GM12873 (cell line): Measurements from ENCODE around the gene ERN1.

Experiments
- TF ChIP-seq, protein P1 (sequence below): IDR thresholded peaks from 2 replicates; pipeline ENCODE4 v1.5.1; 2012; ENCODE audit warnings: low read depth, mild to moderate bottlenecking, moderate library complexity, low read length, control low read depth; ENCODE audit not compliant: insufficient read depth; ENCODE audit errors: missing control alignments

Gene ERN1

DNA sequence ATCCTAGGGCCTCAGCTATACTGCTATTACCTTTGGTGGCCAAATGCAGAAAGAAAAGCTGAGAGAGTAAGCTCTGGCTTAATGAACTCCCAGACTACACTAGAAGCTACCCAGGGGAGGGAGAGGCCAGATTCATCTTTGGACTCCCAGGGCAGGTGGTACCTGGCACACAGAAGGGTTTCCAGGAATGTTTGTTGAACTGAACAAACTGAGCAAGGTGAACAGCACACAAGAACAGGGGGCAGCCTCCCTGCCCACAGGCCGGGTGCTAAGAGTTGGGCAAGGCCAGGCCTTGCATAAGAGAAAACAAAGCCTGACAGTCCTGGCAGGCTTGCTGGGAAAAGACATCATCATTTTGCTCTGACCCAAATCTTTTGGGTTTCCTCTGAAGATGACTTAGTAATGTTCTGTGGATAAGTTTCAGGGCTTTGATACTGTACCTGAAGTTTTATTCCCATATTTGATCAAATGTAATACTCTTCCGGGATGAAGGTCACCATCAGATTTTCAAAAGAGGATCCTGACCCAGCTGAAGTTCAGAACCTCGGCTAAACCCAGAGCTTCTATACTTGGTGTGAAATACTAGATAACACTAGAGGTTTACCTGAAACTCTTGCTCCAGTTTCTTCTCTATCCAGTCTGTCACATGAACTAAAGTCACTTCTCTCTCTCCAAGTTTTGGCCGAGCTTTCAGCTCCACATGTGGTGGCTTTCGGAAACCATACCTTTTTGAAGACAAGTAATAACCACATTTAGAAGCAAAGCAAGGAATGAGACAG, 20.5 kb upstream of the ERN1 start:
- TF ChIP-seq, protein P1, sequence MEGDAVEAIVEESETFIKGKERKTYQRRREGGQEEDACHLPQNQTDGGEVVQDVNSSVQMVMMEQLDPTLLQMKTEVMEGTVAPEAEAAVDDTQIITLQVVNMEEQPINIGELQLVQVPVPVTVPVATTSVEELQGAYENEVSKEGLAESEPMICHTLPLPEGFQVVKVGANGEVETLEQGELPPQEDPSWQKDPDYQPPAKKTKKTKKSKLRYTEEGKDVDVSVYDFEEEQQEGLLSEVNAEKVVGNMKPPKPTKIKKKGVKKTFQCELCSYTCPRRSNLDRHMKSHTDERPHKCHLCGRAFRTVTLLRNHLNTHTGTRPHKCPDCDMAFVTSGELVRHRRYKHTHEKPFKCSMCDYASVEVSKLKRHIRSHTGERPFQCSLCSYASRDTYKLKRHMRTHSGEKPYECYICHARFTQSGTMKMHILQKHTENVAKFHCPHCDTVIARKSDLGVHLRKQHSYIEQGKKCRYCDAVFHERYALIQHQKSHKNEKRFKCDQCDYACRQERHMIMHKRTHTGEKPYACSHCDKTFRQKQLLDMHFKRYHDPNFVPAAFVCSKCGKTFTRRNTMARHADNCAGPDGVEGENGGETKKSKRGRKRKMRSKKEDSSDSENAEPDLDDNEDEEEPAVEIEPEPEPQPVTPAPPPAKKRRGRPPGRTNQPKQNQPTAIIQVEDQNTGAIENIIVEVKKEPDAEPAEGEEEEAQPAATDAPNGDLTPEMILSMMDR: no peak

DNA sequence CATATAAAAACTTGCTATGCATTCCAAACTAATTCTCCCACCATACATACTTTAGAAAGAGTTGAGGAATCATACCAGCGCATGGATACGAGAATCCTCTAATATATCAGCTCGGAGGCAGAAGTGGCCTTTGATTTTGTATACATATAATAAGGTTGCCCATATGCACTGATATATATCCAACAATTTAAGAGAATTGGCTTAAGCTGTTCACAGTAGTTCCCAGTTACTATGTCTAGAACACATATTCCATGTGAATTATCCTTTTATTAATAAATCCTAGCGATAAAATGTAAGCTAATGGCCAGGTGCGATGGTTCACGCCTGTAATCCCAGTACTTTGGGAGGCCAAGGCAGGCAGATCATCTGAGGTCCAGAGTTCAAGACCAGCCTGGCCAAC, 19.3 kb upstream of the ERN1 start:
- TF ChIP-seq, protein P1: no peak

DNA sequence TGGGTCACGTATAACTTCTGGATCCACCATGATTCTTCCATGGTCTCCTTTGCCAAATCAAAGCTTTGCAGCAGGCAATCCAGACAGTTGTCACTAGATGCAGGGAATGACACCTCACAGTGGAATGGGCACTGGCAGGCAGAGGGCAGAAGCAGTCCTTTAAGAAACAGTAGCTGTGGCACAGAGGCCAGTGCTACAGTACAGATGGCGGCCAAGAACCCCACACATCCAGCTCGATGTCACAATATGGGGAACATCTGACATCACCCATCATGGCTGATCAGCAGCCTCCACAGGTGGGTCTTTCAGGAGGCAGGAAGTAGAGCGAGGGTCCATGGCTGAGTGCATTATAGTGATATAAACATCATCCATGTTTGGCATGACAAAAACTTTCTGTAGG, 18.8 kb upstream of the ERN1 start:
- TF ChIP-seq, protein P1: no peak

DNA sequence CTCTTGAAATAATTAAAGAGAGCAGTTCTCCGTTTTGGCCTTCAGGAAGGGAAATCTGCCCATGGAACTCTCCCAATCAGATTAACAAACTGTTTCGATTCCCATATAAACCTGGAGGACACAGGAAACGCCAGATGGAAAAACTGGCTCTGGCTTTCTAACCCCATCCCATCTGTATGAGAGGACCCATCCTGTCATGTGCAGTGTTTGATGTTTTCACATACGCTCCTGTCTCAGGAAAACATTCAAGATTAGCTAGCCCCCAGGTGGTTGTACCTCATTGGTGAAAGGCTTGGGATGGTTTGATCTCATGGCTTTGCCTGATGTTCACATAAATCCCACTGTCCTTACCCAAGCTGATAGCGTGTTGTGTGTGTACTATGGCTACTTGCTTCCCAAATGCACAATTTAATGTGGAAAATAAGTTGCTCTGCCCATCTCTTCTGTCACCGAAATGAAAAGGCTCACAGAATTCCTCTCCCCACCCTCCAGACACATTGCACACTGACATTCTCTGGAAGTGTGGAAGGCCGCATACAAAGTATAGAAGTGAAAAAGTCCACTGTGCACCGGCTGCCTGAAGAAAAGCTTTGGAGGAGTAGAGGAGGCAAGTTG, 18.2 kb upstream of the ERN1 start:
- TF ChIP-seq, protein P1: no peak

DNA sequence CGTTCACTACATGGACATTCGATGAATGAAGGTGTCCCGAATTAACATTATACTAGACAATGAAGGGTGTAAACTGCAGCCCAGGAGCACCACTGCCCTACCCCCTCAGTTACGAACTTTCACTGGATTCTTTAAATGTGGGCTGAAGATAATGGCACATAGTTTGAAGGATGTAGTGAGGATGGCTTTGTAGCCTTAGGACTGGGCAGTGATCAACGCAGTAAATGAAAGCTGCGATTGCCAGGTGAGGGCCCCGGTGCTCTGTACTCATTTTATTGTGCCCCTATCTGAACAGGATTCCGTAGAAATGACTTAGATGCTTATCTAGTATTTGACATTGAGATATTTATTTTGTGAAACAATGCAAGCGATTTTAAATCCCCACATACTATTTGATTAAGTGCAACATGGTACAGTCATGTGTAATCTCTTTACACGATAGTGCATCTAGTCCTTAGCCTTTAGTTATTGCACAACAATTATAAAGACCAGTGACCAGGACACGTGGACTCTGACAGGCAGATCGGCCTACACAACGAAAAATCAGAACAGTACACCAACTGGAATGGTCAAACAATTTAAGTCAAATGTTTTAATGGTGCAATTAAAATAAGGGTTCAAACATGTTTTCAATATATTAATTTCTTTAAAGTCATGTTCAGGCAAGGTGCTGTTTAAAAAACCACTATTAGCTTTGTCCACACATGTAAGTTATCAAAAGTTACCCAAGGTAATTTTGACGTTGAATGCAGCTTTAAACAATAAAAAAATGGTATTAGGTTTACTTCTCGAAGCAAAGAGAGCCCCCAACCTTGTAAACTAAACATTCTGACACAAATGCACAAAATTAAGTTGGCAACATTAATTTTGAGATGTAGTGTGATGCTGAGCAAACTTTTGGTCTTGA, 17.4 kb upstream of the ERN1 start:
- TF ChIP-seq, protein P1: no peak

DNA sequence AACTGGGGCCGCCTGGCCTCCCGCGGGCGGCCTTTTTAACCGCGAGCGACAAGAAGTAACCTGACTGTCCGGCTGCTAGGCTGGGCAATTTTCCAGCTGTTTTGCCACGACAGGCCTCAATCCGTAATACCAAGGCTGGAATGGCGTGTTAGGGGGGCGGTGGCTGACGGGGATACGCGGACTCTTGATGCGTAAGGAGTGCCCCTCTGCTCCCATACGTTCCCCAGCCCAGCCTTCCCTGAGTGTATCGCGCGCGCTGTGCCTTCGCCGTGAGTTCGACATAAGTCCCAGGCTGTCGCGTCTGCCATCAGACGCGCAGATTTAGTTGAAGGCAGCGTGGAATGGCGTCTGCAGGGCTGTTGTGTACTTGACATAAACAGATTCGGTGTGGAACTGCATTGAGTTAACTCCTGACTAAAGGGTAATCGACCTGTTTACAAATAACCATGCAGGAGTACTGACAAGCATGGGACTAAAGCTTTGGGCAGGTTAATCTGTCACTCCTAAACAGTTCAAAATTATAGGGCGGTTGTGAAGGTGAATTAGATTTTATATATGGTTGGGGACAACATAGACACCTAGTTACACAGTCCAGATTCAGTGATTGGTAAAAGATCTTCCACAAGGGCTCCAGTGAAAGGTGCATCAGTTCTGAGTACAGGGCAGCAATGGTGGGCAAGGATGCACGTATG, 16.6 kb upstream of the ERN1 start:
- TF ChIP-seq, protein P1: no peak
